Astrocyte (in vitro differentiated cells and primary cell): ENCODE results near the gene FAM193B.

Source experiments
- CTCF ChIP-seq: IDR thresholded peaks from 2 replicates; pipeline ENCODE4 v1.5.1; 2011; ENCODE audit warnings: low read depth, mild to moderate bottlenecking, inconsistent platforms, low read length, moderate library complexity; ENCODE audit not compliant: insufficient read depth
- EZH2 ChIP-seq: IDR thresholded peaks from 2 replicates; pipeline ENCODE4 v1.6.1; 2012; ENCODE audit warnings: mild to moderate bottlenecking, low read length, inconsistent platforms; ENCODE audit not compliant: insufficient read depth

- TF ChIP-seq CTCF, result no peak
- TF ChIP-seq EZH2, result no peak
These were observed 67.2 kb downstream of the FAM193B start for GRCh38 chr5:177487144-177487543.
